ENCODE results near the gene GSTM2.
"Not testable (repeated sequence)": the region's sequence is repeated elsewhere in the genome, so short reads cannot be mapped to it uniquely, and the experiment has no call there.

The GSTM2 gene

GRCh38 chr1:109685399-109685798, 17.5 kb downstream of the GSTM2 start:
- DNase-seq, result not testable (repeated sequence)

GRCh38 chr1:109685890-109686289, 18.0 kb downstream of the GSTM2 start:
- DNase-seq, result not testable (repeated sequence)

DNA sequence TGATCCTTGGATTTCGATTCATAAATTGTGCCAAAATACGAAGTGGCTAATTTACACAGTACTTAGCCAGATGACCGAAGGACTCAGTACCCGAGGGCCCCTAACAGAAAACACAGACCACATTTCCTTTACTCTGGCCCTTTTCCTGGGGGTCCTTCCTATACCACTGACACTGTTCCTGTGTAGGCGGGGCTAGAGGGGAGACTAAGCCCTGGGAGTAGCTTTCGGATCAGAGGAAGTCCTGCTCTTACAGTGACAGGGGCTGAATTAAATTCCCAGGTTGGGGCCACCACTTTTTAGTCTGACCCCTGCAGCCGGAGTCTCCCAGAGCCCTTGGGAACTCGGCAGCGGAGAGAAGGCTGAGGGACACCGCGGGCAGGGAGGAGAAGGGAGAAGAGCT, 19.3 kb downstream of the GSTM2 start:
- not testable (repeated sequence) for DNase-seq

DNA sequence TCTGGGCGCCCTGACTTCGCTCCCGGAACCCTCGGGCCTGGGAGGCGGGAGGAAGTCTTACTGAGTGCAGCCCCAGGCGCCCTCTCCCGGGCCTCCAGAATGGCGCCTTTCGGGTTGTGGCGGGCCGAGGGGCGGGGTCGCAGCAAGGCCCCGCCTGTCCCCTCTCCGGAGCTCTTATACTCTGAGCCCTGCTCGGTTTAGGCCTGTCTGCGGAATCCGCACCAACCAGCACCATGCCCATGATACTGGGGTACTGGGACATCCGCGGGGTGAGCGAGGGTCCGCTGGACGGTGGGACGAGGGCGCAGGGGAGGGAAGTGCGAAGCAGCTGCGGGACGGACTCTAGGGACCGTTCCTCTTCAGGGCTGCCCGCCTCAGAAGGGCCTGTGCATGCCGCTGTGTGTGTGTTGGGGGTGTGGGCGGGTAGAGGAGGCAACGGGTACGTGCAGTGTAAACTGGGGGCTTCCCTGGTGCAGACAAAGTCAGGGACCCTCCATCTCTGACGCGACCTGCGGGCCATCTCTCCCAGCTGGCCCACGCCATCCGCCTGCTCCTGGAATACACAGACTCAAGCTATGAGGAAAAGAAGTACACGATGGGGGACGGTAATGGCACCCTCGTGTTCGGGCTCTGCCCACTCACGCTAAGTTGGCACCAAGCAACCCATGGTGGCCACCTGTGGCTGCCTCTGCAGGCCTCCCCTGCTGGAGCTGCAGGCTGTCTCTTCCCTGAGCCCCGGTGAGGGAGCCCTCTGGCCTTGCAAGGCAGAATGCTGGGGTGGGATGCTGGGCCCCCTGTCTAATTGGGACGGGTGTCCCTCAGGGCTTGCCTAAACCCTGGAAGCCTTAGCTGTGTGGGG, 20.0 kb downstream of the GSTM2 start, which contains the start of gene GSTM1:
GSTM1 (plus strand) TSS at position 177 of the 859 bp plus-strand sequence; CDS start at position 234, 57 bp downstream.
- no peak for DNase-seq

DNA sequence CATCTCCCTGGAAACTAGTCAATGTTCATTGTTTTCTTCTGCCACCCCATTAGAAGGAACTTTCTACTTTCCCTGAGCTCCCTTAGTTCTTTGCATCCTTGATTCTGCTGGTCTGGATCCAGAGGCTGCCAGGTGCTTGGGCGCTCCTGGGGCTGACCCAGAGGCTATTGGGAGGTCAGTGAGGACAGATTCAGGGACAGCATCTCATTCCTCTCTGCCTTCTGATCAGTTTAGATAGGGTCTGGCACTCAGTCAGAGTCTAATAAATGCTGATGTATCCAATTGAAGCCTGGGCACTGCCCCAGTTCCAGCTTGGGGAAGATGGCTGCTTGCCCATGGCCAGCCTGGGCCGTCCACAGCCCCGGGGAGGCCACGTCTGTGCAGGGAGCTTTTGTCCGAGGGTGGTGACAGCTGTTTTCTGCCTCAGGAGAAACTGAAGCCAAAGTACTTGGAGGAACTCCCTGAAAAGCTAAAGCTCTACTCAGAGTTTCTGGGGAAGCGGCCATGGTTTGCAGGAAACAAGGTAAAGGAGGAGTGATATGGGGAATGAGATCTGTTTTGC, 22.1 kb downstream of the GSTM2 start:
- DNase-seq, result no peak

DNA sequence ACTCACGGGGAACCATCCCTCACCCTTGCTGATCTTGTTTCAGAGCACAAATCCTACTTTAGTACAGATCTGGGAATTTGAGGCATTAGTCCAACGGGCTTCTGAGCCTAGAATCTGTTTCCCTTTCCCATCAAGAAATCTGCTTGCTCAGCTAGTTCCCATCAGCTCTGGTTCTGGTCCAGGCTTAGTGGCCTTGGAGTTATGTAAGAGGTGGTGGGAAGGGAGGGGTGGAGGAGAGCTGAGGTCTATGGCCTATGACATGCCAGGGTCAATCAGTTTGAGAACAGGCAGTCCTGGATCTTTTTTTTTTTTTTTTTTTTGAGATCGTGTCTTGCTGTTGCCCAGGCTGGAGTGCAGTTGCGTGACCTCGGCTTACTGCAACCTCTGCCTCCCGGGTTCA, 23.9 kb downstream of the GSTM2 start:
- DNase-seq, result no peak

- not testable (repeated sequence) for DNase-seq
Observed at GRCh38 chr1:109694400-109694799, 26.5 kb downstream of the GSTM2 start.

- DNase-seq, result not testable (repeated sequence)
Observed at GRCh38 chr1:109695138-109695537, 27.3 kb downstream of the GSTM2 start.

GRCh38 chr1:109697066-109697465, 29.2 kb downstream of the GSTM2 start:
- no peak for DNase-seq

GRCh38 chr1:109697861-109698260, 30.0 kb downstream of the GSTM2 start:
- not testable (repeated sequence) for DNase-seq

GRCh38 chr1:109702940-109703339, 35.1 kb downstream of the GSTM2 start:
- DNase-seq, result not testable (repeated sequence)

- DNase-seq, result no peak
Observed at GRCh38 chr1:109704173-109704572, 36.3 kb downstream of the GSTM2 start.

DNA sequence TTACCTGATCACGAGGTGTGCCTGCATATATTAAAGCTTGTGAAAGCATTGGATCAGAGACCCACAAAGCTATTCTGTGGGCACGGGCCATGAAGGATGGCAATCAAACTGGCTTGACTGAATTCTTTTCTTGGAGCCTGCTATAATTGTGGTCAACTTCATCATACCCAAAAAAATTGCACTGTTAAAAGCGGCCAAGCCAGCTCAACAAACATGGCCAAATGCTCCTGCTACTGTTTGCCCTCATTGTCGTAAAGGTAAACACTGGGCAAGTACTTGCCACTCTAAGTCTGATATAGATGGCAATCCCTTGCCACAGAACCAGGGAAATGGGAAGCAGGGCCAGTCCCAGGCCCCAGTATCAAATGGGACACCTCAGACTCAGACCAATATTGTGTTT, 37.6 kb downstream of the GSTM2 start:
- DNase-seq, result no peak

DNA sequence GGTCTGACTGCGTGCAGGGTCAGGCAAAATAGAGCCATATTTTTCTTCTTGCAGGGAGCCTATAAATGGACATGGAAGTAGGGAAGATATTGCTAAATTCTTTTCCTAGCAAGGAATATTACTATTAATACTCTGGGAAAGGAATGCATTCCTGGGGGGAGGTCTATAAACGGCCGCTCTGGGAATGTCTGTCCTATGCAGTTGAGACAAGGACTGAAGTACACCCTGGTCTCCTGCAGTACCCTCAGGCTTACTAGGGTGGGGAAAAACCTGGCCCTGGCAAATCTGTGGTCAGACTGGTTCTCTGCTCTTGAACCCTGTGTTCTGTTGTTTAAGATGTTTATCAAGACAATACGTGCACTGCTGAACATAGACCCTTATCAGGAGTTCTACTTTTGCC, 41.1 kb downstream of the GSTM2 start:
- DNase-seq, result not testable (repeated sequence)

- not testable (repeated sequence) for DNase-seq
Observed at GRCh38 chr1:109709822-109710221, 42.0 kb downstream of the GSTM2 start.

DNA sequence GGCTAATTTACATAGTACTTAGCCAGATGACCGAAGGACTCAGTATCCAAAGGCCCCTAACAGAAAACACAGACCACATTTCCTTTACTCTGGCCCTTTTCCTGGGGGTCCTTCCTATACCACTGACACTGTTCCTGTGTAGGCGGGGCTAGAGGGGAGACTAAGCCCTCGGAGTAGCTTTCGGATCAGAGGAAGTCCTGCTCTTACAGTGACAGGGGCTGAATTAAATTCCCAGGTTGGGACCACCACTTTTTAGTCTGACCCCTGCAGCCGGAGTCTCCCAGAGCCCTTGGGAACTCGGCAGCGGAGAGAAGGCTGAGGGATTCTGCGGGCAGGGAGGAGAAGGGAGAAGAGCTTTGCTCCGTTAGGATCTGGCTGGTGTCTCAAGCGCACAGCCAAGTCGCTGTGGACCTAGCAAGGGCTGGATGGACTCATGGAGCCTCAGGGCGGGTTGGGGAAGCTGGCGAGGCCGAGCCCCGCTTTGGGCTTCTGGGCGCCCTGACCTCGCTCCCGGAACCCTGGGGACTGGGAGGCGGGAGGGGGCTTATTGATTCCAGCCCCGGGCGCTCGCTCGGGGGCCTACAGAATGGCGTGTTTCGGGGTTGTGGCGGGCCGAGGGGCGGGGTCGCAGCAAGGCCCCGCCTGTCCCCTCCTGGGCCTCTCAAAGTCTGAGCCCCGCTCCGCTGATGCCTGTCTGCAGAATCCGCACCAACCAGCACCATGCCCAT, 43.9 kb downstream of the GSTM2 start, which contains the start of gene GSTM5:
GSTM5 (plus strand) TSS at position 659 of the 728 bp plus-strand sequence; CDS start at position 721, 62 bp downstream.
- not testable (repeated sequence) for DNase-seq

DNA sequence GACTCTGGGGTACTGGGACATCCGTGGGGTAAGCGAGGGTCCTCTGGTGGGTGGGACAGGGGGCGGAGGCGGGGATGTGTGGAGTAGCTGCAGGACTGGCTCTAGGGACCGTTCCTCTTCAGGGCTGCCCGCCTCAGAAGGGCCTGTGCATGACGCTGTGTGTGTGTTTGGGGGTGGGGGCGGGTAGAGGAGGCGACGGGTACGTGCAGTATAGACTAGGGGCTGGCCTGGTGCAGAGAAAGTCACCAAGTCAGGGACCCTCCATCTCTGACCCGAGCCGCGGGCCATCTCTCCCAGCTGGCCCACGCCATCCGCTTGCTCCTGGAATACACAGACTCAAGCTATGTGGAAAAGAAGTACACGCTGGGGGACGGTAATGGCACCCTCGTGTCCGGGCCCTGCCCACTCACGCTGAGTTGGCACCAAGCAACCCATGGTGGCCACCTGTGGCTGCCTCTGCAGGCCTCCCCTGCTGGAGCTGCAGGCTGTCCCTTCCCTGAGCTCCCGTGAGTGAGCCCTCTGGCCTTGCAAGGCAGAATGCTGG, 44.5 kb downstream of the GSTM2 start:
- no peak for DNase-seq

- DNase-seq, result no peak
Observed at GRCh38 chr1:109713636-109714035, 45.8 kb downstream of the GSTM2 start.

DNA sequence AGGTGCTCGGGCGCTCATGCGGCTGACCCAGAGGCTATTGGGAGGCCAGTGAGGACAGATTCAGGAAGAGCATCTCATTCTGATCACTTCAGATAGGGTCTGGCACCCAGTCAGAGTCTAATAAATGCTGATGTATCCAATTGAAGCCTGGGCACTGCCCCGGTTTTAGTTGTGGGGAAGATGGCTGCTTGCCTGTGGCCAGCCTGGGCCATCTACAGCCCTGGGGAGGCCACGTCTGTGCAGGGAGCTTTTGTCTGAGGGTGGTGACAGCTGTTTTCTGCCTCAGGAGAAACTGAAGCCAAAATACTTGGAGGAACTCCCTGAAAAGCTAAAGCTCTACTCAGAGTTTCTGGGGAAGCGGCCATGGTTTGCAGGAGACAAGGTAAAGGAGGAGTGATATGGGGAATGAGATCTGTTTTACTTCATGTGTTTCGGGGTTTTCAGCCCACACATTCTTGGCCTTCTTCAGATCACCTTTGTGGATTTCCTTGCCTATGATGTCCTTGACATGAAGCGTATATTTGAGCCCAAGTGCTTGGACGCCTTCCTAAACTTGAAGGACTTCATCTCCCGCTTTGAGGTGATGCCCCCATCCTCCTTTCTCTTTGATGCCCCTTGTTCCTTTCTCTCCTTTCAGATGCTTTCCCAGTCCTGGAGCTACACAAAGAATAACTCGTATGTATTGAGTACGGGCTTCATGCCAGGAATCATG, 47.0 kb downstream of the GSTM2 start:
- no peak for DNase-seq

GRCh38 chr1:109716121-109716520, 48.3 kb downstream of the GSTM2 start:
- DNase-seq, result no peak

GRCh38 chr1:109716570-109717090, 48.8 kb downstream of the GSTM2 start:
- DNase-seq, result no peak

- no peak for DNase-seq
Observed at GRCh38 chr1:109717729-109718128, 49.9 kb downstream of the GSTM2 start.

Measured in midbrain (tissue), 1 donor.